Measurements from ENCODE around the gene PPME1. TPM values are rescaled to one million over a fixed set of nuclear protein-coding genes. Genes with fewer than 3 reads are reported as not detected.

The PPME1 gene
- total RNA-seq, 1 donor from 2014 or later: 17.3 TPM

DNA sequence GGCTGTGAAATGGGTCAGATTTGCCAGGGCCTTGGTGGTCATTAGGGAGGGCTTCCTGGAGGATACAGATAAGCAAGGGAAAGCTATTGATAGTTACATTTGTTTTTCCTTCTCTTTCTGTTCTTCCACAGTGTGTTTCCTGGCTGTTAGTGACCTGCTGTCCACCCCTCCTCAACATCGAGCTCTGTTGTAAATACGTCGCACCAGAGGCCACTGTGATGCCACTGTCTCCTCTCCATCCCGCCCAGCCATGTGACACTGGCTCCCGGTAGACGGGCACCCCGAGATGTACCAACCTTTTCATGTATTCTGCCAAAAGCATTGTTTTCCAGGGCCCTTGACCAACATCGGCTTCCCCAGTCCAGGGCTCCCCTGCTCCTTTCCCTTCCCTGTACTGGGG, 82.3 kb downstream of the PPME1 start:
- Mint-ChIP-seq H3K27ac (no peak overlapping the region), H3K4me1 (no peaks in the 10 kb centered on the region), H3K27me3 (no peaks in the 10 kb centered on the region), H3K9me3 (no peaks in the 10 kb centered on the region), H3K4me3 (no peak overlapping the region), H3K36me3 (ENCODE audit: low read depth) (peaks cover 44% of the 10 kb centered on the region)
- ATAC-seq (ENCODE audit: low read depth) (no peak), DNase-seq (no peak)
- CTCF ChIA-PET: no interaction called here
- intact Hi-C loops (cut with micrococcal nuclease): no loop called here
- TF ChIP-seq, protein P1, sequence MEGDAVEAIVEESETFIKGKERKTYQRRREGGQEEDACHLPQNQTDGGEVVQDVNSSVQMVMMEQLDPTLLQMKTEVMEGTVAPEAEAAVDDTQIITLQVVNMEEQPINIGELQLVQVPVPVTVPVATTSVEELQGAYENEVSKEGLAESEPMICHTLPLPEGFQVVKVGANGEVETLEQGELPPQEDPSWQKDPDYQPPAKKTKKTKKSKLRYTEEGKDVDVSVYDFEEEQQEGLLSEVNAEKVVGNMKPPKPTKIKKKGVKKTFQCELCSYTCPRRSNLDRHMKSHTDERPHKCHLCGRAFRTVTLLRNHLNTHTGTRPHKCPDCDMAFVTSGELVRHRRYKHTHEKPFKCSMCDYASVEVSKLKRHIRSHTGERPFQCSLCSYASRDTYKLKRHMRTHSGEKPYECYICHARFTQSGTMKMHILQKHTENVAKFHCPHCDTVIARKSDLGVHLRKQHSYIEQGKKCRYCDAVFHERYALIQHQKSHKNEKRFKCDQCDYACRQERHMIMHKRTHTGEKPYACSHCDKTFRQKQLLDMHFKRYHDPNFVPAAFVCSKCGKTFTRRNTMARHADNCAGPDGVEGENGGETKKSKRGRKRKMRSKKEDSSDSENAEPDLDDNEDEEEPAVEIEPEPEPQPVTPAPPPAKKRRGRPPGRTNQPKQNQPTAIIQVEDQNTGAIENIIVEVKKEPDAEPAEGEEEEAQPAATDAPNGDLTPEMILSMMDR (IDR thresholded peaks at IDR 0.05): no peak
- POLR2A ChIA-PET: no interaction called here

DNA sequence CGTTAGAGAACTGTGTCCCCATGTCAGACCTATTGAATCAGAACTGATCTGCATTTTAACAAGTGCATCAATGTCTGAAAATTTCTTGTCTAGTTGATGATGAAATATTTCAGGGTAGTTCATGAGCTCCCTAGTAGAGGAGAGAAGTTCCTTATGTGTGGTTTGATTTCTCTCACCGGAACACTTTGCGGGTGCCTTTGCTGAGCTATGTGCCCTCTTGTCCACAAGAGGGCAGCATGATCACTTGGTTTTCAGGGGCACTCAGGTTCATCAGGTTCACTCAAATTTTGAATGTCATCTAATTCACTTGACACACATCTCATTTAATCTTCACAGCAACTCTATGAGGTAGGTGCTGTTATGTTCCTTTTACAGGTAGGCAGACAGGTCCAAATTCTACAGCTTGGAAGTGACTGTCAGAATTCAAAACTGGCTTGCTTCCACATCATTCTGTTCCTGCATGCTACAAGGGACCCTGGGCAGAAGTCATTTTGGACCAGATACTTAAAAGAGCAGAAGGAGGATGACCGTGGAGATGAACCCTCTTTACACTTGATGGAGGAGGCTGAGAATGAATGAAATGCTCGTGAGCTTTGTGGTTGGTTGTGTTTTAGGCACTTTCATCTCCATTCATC, 84.8 kb downstream of the PPME1 start:
- H3K4me3 Mint-ChIP-seq: no peak overlapping the region
- intact Hi-C loops (cut with micrococcal nuclease): loop anchor here (1.0 to 2.0 kb wide), 4 partner anchors 133 to 471 kb away; no protein-coding TSS in a partner anchor

GRCh38 chr11:74256378-74257133, 85.5 kb downstream of the PPME1 start:
- Mint-ChIP-seq H3K36me3 (ENCODE audit: low read depth) (peaks cover 23% of the 10 kb centered on the region), H3K4me3 (no peak overlapping the region), H3K4me1 (no peaks in the 10 kb centered on the region), H3K27me3 (peaks cover 2% of the 10 kb centered on the region), H3K27ac (no peak overlapping the region), H3K9me3 (no peaks in the 10 kb centered on the region)
- TF ChIP-seq, protein P1 (IDR thresholded peaks at IDR 0.05): no peak
- intact Hi-C loops (cut with micrococcal nuclease): no loop called here
- ChIA-PET CTCF (interaction anchor here (0.8 to 3.1 kb wide), 10 partner anchors 8 to 313 kb away, joined by 3 to 59 read pairs (median 4); no protein-coding TSS in a partner anchor), POLR2A (interaction anchor here (1.5 kb wide), 1 partner anchor 193 kb away, joined by 3 read pairs; no protein-coding TSS in a partner anchor)
- ATAC-seq (ENCODE audit: low read depth): no peak
- no peak for DNase-seq

More for the DNA sequence above, 84.8 kb downstream of the PPME1 start:
- ATAC-seq (ENCODE audit: low read depth) (peak; percentile 75), DNase-seq (no peak)
- ChIA-PET CTCF (interaction anchor here (0.8 to 3.1 kb wide), 15 partner anchors 9 to 315 kb away, joined by 3 to 59 read pairs (median 4); partner anchors contain the start of gene LIPT2), POLR2A (interaction anchor here (0.7 to 1.5 kb wide), 2 partner anchors 85 to 194 kb away, joined by 3 read pairs; partner anchors contain the start of genes C2CD3 and PPME1)
- Mint-ChIP-seq H3K36me3 (ENCODE audit: low read depth) (peaks cover 30% of the 10 kb centered on the region), H3K4me1 (no peaks in the 10 kb centered on the region), H3K9me3 (no peaks in the 10 kb centered on the region), H3K27ac (no peak overlapping the region), H3K27me3 (no peaks in the 10 kb centered on the region)
- TF ChIP-seq, protein P1 (IDR thresholded peaks at IDR 0.05): peak; percentile 62

DNA sequence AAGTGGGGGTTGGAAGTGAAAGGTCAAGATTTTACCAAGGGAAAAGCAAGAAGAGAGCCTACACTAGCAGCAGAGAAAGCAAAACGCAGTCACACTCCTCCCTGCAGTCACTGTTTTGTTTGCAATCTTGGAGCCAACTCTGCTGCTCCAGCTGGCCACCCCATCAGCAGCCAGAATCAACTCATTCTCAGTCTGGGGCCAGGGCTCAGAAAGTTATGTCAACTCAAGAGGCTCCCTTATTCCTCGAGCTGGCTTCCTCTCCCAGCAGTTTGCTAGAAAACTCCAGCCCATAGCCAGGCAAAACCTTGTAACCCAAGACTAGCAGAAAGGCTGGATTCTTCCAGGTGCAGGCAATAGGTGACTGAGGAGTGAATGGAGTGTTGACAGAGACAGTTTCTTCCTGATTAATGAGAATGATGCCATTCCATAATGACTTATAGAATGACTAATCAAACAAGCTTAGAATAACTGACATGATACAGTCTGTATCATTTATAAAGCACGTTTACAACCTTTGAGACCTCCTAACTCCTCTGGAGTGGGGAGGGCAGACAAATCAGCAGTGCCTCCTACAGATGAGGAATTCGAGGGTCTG, 87.0 kb downstream of the PPME1 start:
- no peaks in the 10 kb centered on the region for H3K9me3 Mint-ChIP-seq
- no peak for DNase-seq
- H3K27me3 Mint-ChIP-seq: peaks cover 10% of the 10 kb centered on the region
- TF ChIP-seq, protein P1 (IDR thresholded peaks at IDR 0.05): no peak
- no peak for ATAC-seq (ENCODE audit: low read depth)
- H3K4me1 Mint-ChIP-seq: no peaks in the 10 kb centered on the region
- H3K27ac Mint-ChIP-seq: no peak overlapping the region
- no peak overlapping the region for H3K4me3 Mint-ChIP-seq
- ChIA-PET POLR2A (no interaction called here), CTCF (interaction anchor here (0.7 kb wide), 1 partner anchor 431 kb away, joined by 3 read pairs; no protein-coding TSS in a partner anchor)
- intact Hi-C loops (cut with micrococcal nuclease): no loop called here
- peaks cover 21% of the 10 kb centered on the region for H3K36me3 Mint-ChIP-seq (ENCODE audit: low read depth)

DNA sequence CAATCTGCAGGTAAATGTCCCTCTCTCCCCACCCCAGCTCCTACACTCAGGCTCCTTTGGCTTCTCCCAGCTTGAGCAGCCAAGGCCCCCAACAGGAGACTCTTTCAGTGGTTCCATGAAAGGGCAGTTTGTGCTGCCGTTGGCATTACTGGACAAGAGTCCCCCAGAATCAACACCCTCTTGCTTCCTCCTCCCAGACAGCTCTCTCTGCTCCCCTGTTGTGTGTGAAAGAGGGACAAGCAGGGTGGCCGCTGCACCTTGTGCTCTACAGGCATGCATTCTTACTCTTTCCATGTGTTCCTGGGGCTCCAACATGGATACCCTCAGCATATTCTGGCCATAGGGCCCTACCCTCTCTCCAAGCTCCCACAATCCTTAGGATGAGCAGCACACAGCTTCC, 91.6 kb downstream of the PPME1 start:
- peaks cover 10% of the 10 kb centered on the region for H3K27me3 Mint-ChIP-seq
- no peak overlapping the region for H3K4me3 Mint-ChIP-seq
- H3K9me3 Mint-ChIP-seq: no peaks in the 10 kb centered on the region
- ChIA-PET CTCF (no interaction called here), POLR2A (no interaction called here)
- H3K27ac Mint-ChIP-seq: no peak overlapping the region
- intact Hi-C loops (cut with micrococcal nuclease): no loop called here
- H3K4me1 Mint-ChIP-seq: no peaks in the 10 kb centered on the region
- no peak for ATAC-seq (ENCODE audit: low read depth)
- no peak for DNase-seq
- TF ChIP-seq, protein P1 (IDR thresholded peaks at IDR 0.05): no peak
- H3K36me3 Mint-ChIP-seq (ENCODE audit: low read depth): no peaks in the 10 kb centered on the region
